Subcutaneous adipose tissue (tissue), 4 donors: ENCODE results near the gene PTPRE. TPM values are rescaled to one million over a fixed set of nuclear protein-coding genes. Genes with fewer than 3 reads are reported as not detected.

Experiments
- CTCF ChIP-seq: fragments of 450-650 bp; IDR thresholded peaks from one replicate; pipeline ENCODE4 v1.5.1; 2016; ENCODE audit warnings: low read depth, mild to moderate bottlenecking, control low read depth, antibody characterized with exemption, moderate library complexity
- total RNA-seq, 4 donors: library from RNA; depleted of rRNA; stranded (reverse); fragments of >200 nt; gene quantifications; one replicate each; pipeline ENCODE4 v1.1.0, GENCODE V29; 2016

PTPRE gene
- total RNA-seq, 4 donors from 2014 or later: 10.7 to 66.8 (median 27.9) TPM

GRCh38 chr10:128056303-128057050 is 149.6 kb downstream of the PTPRE start:
- no peak for TF ChIP-seq CTCF

GRCh38 chr10:128058106-128058749 is 151.3 kb downstream of the PTPRE start:
- no peak for TF ChIP-seq CTCF

- no peak for TF ChIP-seq CTCF
Measured at GRCh38 chr10:128058750-128059134, 151.8 kb downstream of the PTPRE start.

GRCh38 chr10:128059266-128059981 is 152.5 kb downstream of the PTPRE start:
- TF ChIP-seq CTCF: no peak

- TF ChIP-seq CTCF: no peak
Measured at GRCh38 chr10:128059982-128060293, 153.0 kb downstream of the PTPRE start.

GRCh38 chr10:128060341-128061250 is 153.7 kb downstream of the PTPRE start:
- TF ChIP-seq CTCF: no peak
